ENCODE results near the gene CTXN3.

CTXN3 gene

GRCh38 chr5:127694518-127695171 is 45.8 kb downstream of the CTXN3 start:
- no peak overlapping the region for H3K4me3 ChIP-seq
- no peak overlapping the region for H3K27ac ChIP-seq

GRCh38 chr5:127695346-127695745 is 46.5 kb downstream of the CTXN3 start:
- Histone ChIP-seq H3K27ac (no peak overlapping the region), H3K4me3 (no peak overlapping the region)

- H3K4me3 ChIP-seq = no peak overlapping the region
- H3K27ac ChIP-seq = no peak overlapping the region
Observed at GRCh38 chr5:127696683-127697082, 47.8 kb downstream of the CTXN3 start.

- H3K27ac ChIP-seq = no peak overlapping the region
- H3K4me3 ChIP-seq = no peak overlapping the region
Observed at GRCh38 chr5:127697894-127698600, 49.2 kb downstream of the CTXN3 start.

GRCh38 chr5:127699416-127699815 is 50.5 kb downstream of the CTXN3 start:
- Histone ChIP-seq H3K27ac (no peak overlapping the region), H3K4me3 (no peak overlapping the region)

- no peak overlapping the region for H3K4me3 ChIP-seq
- no peak overlapping the region for H3K27ac ChIP-seq
Observed at GRCh38 chr5:127700237-127700766, 51.4 kb downstream of the CTXN3 start.

GRCh38 chr5:127702434-127702833 is 53.6 kb downstream of the CTXN3 start:
- Histone ChIP-seq H3K27ac (no peak overlapping the region), H3K4me3 (no peak overlapping the region)

- Histone ChIP-seq H3K4me3 (no peak within 1 kb of the TSS), H3K27ac (no peak within 1 kb of the TSS)
Observed at GRCh38 chr5:127702926-127703561, 54.2 kb downstream of the CTXN3 start, which contains the start of gene CCDC192. TSS of gene CCDC192 (plus strand) at chr5:127703391. CDS start at chr5:127703446, 55 bp downstream.

GRCh38 chr5:127705120-127705892 is 56.4 kb downstream of the CTXN3 start:
- Histone ChIP-seq H3K4me3 (no peak overlapping the region), H3K27ac (no peak overlapping the region)

GRCh38 chr5:127706691-127707090 is 57.8 kb downstream of the CTXN3 start:
- Histone ChIP-seq H3K27ac (no peak overlapping the region), H3K4me3 (no peak overlapping the region)

- H3K4me3 ChIP-seq = no peak overlapping the region
- H3K27ac ChIP-seq = no peak overlapping the region
Observed at GRCh38 chr5:127707209-127707608, 58.3 kb downstream of the CTXN3 start.
